Measurements from ENCODE around the gene CCDC40.

The CCDC40 gene

GRCh38 chr17:80053102-80053501 is 16.7 kb downstream of the CCDC40 start:
- DNase-seq = no peak

DNA sequence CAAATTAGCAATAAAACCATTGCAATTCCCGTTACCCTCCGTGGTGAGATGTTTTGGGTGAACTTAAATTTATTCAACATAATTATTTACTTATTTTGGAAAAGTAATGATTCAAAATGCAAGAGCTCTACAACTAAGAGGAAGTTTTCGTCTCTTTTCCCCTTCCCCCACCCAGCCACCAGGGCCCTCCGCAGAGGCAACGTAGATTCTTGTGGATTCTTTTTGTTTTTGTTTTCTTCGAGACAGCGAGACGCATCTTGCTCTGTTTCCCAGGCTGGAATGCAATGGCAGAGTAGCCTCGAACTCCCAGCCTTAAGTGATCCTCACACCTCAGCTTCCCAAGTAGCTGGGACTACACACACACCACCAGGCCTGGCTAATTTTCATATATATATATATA is 19.2 kb downstream of the CCDC40 start:
- no peak for DNase-seq

- no peak for DNase-seq
Observed at GRCh38 chr17:80058311-80058955, 22.0 kb downstream of the CCDC40 start.

- DNase-seq = no peak
Observed at GRCh38 chr17:80060644-80061043, 24.2 kb downstream of the CCDC40 start.

DNA sequence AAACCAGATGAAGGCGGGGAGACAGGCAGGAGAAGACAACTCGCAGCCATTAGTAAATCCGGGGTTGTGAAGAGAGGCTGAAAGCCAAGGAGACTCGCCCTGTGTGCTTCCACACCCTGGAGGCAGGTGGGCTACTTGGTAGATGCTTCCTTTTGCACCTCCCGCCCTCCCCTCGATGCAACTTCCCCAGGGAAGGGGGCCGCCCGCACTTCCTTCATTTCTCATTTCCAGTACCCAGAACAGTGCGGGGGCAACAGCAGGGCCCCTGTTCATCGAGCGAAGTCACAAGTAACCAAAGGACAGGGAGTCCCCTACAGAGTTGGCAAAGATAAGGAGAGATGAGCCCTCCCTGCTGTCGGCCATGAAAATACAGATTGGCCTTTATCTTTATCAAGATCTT is 25.0 kb downstream of the CCDC40 start:
- DNase-seq = no peak

GRCh38 chr17:80063830-80064585 is 27.6 kb downstream of the CCDC40 start:
- no peak for DNase-seq

DNA sequence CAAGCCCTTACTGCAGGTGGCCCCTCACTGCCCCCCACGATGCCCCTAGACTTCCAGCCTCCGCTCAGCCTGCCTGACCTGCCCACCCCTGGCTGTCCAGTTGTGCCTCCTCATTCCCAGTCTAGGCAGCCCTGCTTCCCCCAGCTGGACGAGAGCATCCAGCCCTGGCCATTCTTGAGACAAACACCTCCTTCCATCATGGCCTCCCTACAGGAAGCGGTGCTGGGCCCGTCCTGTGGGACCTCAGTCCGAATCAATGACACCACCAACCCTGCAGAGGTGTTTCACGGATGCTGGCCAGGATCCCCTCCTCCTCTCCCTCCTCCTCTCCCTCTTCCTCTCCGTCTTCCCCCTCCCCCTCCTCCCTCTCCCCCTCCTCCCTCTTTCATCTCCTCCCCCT is 28.3 kb downstream of the CCDC40 start:
- DNase-seq = no peak

GRCh38 chr17:80065478-80066170 is 29.2 kb downstream of the CCDC40 start:
- DNase-seq = no peak

- DNase-seq = no peak
Observed at GRCh38 chr17:80067393-80067986, 31.0 kb downstream of the CCDC40 start.

- DNase-seq = no peak
Observed at GRCh38 chr17:80068301-80069222, 32.1 kb downstream of the CCDC40 start.

DNA sequence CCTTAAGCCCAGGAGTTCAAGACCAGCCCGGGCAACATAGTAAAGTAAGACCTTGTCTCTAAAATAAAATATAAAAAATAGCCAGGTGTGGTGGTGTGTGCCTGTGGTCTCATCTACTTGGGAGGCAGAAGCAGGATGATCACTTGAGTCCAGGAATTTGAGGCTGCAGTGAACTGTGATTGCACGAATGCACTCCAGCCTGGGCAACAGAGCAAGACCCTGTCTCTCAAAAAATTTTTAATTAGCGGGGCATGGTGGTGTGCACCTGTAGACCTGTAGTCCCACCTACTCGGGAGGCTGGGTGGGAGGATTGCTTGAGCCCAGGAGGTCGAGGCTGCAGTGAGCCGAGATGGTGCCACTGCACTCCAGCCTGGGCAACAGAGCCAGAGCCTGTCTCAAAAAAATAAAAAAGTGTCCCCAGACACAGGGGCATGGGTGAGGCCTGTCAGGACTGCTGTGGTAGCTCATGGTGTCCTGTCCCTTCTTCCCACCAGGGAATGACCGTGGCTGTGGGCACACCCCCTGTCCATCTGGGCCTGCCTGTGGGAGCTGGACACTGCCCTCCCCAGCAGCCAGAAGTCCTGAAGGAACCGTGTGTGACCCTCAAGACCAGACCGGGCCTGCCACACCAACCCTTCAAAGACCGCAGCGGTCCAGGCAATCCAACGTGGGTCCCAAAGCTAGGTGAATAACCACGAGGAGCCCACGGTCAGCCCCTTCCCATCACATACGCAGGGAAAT is 34.1 kb downstream of the CCDC40 start:
- no peak for DNase-seq

DNA sequence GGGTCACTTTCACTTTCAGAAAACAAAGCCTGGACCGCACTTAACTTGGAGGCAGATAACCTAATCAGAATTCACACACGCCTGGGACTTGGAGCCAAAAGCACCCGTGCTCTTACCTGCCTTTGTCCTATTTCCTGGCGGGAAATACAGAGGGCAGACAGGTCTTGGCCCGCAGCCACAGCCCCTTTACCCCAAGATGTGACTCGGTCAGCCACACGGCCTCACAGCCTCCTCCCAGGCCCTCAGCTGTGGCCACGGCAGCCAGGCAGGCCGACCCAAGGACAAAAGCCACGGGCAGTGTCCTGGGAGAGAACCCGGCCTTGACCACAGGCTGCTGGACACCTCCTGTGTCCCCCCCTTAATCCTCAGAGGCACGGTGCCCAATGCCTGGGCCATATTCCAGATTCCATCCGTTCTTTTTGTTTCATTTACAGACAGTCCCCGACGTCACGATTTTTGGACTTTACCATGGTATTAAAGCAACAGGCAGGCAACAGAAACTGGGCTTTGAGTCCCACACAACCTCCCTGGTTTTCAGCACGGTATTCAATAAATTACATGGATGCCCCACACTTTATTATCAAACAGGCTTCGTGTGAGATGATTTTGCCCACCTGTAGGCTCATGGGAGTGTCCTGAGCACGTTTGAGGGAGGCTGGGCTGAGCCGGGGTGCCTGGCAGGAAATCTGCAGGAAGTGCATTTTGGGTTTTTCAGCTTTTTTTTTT is 34.8 kb downstream of the CCDC40 start:
- DNase-seq = no peak

DNA sequence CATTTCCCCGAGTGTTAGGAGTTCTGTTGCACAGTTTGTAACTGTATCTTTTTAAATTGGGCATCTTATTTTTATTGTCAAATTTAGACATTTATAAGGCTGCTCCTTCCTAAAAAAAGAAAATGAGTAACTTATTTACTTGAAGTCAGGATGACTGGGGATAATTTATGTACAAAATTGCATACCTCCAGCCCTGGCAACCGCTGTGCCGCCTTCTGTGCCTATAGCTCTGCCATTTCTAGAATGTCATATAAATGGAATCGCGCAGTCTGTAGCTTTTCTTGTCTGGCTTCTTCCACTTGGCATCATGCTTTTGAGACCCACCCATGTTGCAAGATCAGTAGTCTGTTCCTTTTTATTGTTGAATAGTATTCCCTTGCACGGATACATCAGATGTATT is 36.0 kb downstream of the CCDC40 start:
- DNase-seq = no peak

- no peak for DNase-seq
Observed at GRCh38 chr17:80080081-80080480, 43.6 kb downstream of the CCDC40 start.

- no peak for DNase-seq
Observed at GRCh38 chr17:80081596-80081995, 45.2 kb downstream of the CCDC40 start.

DNA sequence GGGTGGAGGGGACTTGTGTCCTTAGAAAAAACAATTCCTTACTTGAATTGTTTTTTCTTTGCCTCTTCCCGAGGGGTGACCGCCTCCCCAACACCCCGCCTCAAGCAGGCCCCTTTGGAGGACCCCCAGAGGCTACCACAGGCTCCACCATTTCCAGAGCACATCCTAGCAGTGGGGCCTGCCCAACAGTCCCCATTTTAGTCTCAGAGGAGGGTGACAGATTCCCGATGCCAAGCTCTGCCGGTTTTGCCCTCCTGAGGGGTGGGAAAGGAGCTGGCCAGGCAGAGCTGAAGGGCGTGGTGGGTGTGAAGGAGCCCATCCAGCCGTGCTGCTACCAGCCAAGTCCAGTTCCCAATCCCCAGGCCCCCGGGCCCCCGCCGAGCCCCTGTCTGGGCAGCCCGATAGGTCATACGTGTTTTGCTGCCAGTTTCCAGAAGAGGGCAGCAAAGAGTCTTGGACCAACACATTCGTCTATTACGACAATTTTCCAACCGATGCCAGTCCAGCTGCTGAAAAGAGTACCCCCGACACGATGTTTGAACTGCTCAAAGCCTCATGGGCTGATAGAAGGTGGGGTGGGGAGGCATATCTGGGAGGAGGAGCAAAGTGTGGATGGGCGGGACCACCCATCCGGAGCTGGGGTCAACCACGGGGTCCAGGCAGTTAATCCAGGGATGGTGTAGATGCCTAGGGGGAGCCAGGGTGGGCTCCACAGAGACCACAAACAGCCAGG is 46.1 kb downstream of the CCDC40 start:
- DNase-seq = peak; percentile 85

DNA sequence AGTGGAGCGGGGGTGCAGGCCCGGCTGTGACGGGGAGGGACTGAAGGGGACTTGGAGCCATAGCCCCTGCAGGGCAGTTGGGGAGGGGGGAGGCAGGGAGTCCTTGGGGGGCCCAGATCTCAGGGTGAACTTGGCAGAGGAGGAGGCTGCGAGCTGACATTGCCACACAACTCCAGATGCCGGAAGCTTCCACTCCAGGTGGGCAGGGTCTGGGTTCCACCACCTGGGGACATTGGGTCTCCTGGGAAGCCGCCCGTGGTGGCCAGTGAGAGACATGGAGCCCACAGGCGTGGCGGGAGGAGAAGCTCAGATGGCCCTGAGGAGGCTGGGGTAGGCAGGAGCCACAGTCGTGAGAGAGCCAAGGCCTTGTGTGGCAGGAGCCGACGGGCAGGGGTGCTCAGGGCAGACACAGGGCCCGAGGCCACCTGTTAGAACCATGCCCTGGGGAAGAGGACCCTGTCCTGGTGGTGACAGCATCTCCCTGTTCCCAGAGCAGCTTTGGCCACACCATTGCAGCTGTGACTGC is 46.8 kb downstream of the CCDC40 start:
- DNase-seq = no peak

DNA sequence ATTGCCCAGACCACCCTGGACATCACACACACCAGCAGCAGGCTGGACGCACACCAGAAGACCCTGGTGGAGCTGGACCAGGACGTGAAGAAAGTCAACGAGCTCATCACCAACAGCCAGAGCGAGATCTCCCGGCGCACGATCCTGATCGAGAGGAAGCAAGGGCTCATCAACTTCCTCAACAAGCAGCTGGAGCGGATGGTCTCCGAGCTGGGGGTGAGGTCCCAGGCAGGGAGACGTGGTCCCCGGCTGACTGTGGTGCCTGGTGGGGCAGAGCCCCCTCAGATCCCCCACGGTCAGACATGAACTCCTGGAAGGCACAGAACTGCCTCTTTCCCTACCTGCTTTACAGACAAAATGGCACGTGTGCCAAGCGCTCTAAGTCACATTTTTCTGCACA is 48.3 kb downstream of the CCDC40 start:
- DNase-seq = no peak

- DNase-seq = peak; percentile 42
Observed at GRCh38 chr17:80086081-80086480, 49.6 kb downstream of the CCDC40 start.

- no peak for DNase-seq
Observed at GRCh38 chr17:80086616-80087015, 50.2 kb downstream of the CCDC40 start.
